Pancreas (tissue), 10 donors: ENCODE results near the gene RICTOR. TPM values are rescaled to one million over a fixed set of nuclear protein-coding genes. Genes with fewer than 3 reads are reported as not detected.

Source experiments
- ATAC-seq, 4 donors: fragments of 200-7000 bp; cut with Tn5 transposase; one replicate each; pipeline versions ENCODE4 v1.8.0 to v1.9.1; 2020; ENCODE audit warnings: mild to moderate bottlenecking in 4 of 4, moderate library complexity in 4 of 4
- DNase-seq, 6 donors: peaks; one replicate each; pipeline ENCODE4 v3.0.0-alpha.2; 2020
- FAIRE-seq: peaks from 2 replicates; lab custom pipeline; 2012; peaks lifted over from hg19 to GRCh38; lab: Jason Lieb, UNC
- H3K27ac ChIP-seq, 4 donors: fragments of 200-600 bp; sonication (generic); 1 replicate in 3 of 4; 2 replicates in 1 of 4; pipeline versions ENCODE4 v1.5.0 to v1.8.0; 2020
- H3K27me3 ChIP-seq, 4 donors: fragments of 200-600 bp; one replicate each; pipeline ENCODE4 v1.8.0; 2021
- H3K36me3 ChIP-seq, 3 donors: fragments of 200-600 bp; sonication (generic) in 1 of 3; one replicate each; pipeline versions ENCODE4 v1.5.0 to v1.8.0; 2020 to 2021
- H3K4me1 ChIP-seq, 3 donors: fragments of 200-600 bp; one replicate each; pipeline ENCODE4 v1.8.0; 2021
- H3K4me3 ChIP-seq, 4 donors: fragments of 200-600 bp; sonication (generic) in 2 of 4; one replicate each; pipeline versions ENCODE4 v1.5.0 to v1.8.0; 2020 to 2021
- H3K9me3 ChIP-seq, 4 donors: fragments of 200-600 bp; one replicate each; pipeline ENCODE4 v1.8.0; 2021
- WGBS, 2 donors: extraction: QIAGEN DNeasy Blood & Tissue Kit; methylation state at CpG; one replicate each; pipeline ENCODE4 v1.1.7; 2013; 5-methylcytosine and 5-hydroxymethylcytosine counted together
- intact Hi-C, 3 donors: fragments of 100-400 bp; cut with DNase I; formaldehyde crosslinking; loops; one replicate each; pipeline versions ENCODE4 v1.11.1 to v1.14.2; 2022
- polyA plus RNA-seq, 2 donors: library from polyadenylated mRNA; stranded (reverse); fragments of 200-250 nt; gene quantifications; one replicate each; pipeline ENCODE4 v1.2.3, GENCODE V29; 2013
- total RNA-seq, 6 donors: library from RNA; stranded (reverse); fragmentation: NEBNext Ultra II Directional in 4 of 6; extraction: Animal tissue kit (Norgen Biotek cat#: 25700) in 4 of 6; gene quantifications; one replicate each; pipeline versions ENCODE4 v1.2.1 to v1.2.4, GENCODE V29; 2021 to 2023
- TF ChIP-seq, protein P1 (sequence below), 4 donors: fragments of 200-600 bp; sonication (generic) in 3 of 4; IDR thresholded peaks; one replicate each; pipeline versions ENCODE4 v1.5.0 to v1.8.0; 2021; ENCODE audit warnings: antibody characterized with exemption in 4 of 4
- donor health status: healthy with polysubstance abuse.
- donor health status: DM: no; HTN: no; CAD: no; lungs with moderate emphysema.
- donor health status: DM: no; HTN: no; CAD: no.
- donor health status: control.
- donor health status: control.
- donor health status: Bipolar disorder and iron deficiency.
- donor health status: DM: yes; HTN: yes; CAD: no.
- donor health status: DM: no; HTN: no; CAD: no.
- donor health status: DM: no; HTN: no; CAD: no.
- donor health status: DM: yes; HTN: yes; CAD: no.

Gene RICTOR
- total and polyA plus RNA-seq, 8 donors = 4.2 to 23.0 (median 14.1) TPM

DNA sequence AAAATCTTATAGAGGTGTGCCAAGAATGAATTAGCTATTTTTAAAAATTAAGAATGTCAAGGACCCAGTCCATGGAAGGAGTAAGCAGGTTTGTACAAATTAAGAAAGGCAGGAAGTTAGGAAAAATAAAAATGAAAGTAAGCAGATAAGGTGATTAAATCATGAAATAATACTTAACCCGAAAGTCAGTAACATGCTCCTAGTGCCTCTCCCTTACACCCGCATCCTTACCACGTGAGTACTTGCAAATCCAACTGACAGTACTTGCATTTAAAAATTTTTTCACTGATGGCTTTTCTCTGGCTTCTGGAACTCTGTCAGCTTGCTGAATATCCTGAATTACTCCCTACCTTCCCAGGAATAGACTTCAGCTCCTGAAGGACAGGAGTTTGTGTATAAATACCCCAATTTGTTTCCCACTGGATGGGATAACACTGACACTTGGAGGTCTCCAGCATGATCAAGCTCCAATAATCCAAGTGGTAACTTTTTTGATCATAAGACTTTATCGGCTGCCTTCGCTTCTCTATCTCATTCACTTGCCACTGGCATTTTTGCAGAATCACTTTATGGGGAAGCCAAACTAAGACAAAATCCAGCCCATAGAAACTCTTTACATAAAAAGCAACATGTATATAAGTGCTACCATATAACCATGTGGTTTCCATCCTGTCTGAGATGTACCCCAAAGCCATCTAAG is 41.6 kb upstream of the RICTOR start:
- H3K27me3 ChIP-seq = peaks cover 0 to 5% (median 1%) of the 10 kb centered on the region in 4 donors
- TF ChIP-seq, protein P1, sequence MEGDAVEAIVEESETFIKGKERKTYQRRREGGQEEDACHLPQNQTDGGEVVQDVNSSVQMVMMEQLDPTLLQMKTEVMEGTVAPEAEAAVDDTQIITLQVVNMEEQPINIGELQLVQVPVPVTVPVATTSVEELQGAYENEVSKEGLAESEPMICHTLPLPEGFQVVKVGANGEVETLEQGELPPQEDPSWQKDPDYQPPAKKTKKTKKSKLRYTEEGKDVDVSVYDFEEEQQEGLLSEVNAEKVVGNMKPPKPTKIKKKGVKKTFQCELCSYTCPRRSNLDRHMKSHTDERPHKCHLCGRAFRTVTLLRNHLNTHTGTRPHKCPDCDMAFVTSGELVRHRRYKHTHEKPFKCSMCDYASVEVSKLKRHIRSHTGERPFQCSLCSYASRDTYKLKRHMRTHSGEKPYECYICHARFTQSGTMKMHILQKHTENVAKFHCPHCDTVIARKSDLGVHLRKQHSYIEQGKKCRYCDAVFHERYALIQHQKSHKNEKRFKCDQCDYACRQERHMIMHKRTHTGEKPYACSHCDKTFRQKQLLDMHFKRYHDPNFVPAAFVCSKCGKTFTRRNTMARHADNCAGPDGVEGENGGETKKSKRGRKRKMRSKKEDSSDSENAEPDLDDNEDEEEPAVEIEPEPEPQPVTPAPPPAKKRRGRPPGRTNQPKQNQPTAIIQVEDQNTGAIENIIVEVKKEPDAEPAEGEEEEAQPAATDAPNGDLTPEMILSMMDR (IDR thresholded peaks at IDR 0.05) = no peak
- FAIRE-seq (no peak), ATAC-seq (no peak), DNase-seq (no peak)
- intact Hi-C loops = no loop called here
- no peaks in the 10 kb centered on the region for H3K36me3 ChIP-seq
- H3K27ac ChIP-seq = no peak overlapping the region
- H3K9me3 ChIP-seq = no peaks in the 10 kb centered on the region
- 56 to 70% methylated on average over 5 of the region's 5 CpGs for WGBS, 2 donors
- H3K4me3 ChIP-seq = no peak overlapping the region
- H3K4me1 ChIP-seq = no peaks in the 10 kb centered on the region

DNA sequence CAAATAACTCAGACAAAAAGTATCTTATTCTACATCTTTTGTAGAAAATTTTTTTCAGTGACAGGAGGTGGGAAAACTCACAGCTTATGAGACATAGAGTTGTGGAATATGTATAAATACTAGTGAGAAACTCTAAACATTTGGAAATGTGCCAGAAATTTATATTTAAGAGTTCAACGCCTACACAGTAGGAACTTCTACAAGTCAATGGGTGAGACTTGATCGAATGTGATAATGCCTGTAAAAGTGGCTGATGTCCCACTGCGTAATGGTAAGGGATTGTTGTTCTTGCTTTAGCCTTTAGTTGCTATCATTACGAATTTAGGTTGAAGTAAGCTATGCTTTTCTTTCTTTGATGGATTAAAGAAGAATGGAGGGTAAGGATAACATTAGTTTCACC is 40.0 kb upstream of the RICTOR start:
- H3K4me3 ChIP-seq = no peak overlapping the region
- WGBS, 2 donors = 73 to 84% methylated on average over 4 of the region's 4 CpGs
- no peak for DNase-seq
- FAIRE-seq = no peak
- H3K9me3 ChIP-seq = no peaks in the 10 kb centered on the region
- TF ChIP-seq, protein P1 (IDR thresholded peaks at IDR 0.05) = no peak
- no peaks in the 10 kb centered on the region for H3K36me3 ChIP-seq
- no peak overlapping the region for H3K27ac ChIP-seq
- H3K4me1 ChIP-seq = no peaks in the 10 kb centered on the region
- intact Hi-C loops = no loop called here
- no peak for ATAC-seq
- no peaks in the 10 kb centered on the region for H3K27me3 ChIP-seq

DNA sequence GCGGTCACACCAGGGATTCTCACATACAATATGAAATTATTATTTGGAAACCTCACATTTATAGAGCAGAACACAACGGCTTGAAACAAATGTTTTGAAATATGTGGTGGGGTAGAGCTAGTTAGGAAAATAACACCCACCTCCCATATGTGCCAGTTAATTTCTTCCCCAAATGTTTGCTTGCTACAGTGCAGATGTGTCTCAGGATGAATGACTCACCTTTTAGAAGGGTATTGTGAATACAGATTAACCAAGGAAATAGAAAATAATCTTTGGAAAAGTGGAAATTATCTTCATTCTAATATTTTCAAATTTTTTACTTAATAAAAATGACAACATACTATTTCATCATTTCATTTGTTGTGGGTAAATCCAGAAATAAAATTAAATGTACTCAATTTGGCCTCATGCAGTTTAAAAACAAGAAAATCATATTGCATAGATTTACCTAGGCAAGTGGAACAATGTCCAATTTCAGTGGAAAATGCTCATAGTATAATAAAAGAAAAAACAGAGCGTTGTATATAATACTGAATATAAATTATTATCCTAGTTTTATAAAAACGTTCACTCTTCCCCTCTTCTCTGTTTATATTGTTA is 39.3 kb upstream of the RICTOR start:
- no peaks in the 10 kb centered on the region for H3K9me3 ChIP-seq
- WGBS, 2 donors = 67 to 73% methylated on average over 4 of the region's 4 CpGs
- no peak for DNase-seq
- no peak for FAIRE-seq
- H3K36me3 ChIP-seq = no peaks in the 10 kb centered on the region
- no peaks in the 10 kb centered on the region for H3K4me1 ChIP-seq
- TF ChIP-seq, protein P1 (IDR thresholded peaks at IDR 0.05) = no peak
- intact Hi-C loops = no loop called here
- H3K27me3 ChIP-seq = no peaks in the 10 kb centered on the region
- H3K4me3 ChIP-seq = no peak overlapping the region
- ATAC-seq = no peak
- H3K27ac ChIP-seq = no peak overlapping the region

- no peak for ATAC-seq
- no peak overlapping the region for H3K4me3 ChIP-seq
- no peaks in the 10 kb centered on the region for H3K9me3 ChIP-seq
- WGBS, 2 donors = 61 to 62% methylated on average over 2 of the region's 2 CpGs
- FAIRE-seq = no peak
- no peaks in the 10 kb centered on the region for H3K4me1 ChIP-seq
- TF ChIP-seq, protein P1 (IDR thresholded peaks at IDR 0.05) = no peak
- no peak overlapping the region for H3K27ac ChIP-seq
- DNase-seq = no peak
- H3K36me3 ChIP-seq = no peaks in the 10 kb centered on the region
- intact Hi-C loops = no loop called here
- no peaks in the 10 kb centered on the region for H3K27me3 ChIP-seq
These were observed 35.4 kb upstream of the RICTOR start for GRCh38 chr5:39109606-39110005.

- DNase-seq = no peak
- Histone ChIP-seq H3K27me3 (no peaks in the 10 kb centered on the region), H3K9me3 (no peaks in the 10 kb centered on the region), H3K4me3 (no peak overlapping the region), H3K27ac (no peak overlapping the region), H3K36me3 (no peaks in the 10 kb centered on the region), H3K4me1 (no peaks in the 10 kb centered on the region)
- TF ChIP-seq, protein P1 (IDR thresholded peaks at IDR 0.05) = no peak
- no peak for ATAC-seq
- 65 to 77% methylated on average over 3 of the region's 3 CpGs for WGBS, 2 donors
- no peak for FAIRE-seq
- intact Hi-C loops = no loop called here
These were observed 34.8 kb upstream of the RICTOR start for GRCh38 chr5:39108987-39109386.
